ENCODE results near the gene VGLL3.

- TF ChIP-seq, protein P1, sequence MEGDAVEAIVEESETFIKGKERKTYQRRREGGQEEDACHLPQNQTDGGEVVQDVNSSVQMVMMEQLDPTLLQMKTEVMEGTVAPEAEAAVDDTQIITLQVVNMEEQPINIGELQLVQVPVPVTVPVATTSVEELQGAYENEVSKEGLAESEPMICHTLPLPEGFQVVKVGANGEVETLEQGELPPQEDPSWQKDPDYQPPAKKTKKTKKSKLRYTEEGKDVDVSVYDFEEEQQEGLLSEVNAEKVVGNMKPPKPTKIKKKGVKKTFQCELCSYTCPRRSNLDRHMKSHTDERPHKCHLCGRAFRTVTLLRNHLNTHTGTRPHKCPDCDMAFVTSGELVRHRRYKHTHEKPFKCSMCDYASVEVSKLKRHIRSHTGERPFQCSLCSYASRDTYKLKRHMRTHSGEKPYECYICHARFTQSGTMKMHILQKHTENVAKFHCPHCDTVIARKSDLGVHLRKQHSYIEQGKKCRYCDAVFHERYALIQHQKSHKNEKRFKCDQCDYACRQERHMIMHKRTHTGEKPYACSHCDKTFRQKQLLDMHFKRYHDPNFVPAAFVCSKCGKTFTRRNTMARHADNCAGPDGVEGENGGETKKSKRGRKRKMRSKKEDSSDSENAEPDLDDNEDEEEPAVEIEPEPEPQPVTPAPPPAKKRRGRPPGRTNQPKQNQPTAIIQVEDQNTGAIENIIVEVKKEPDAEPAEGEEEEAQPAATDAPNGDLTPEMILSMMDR (IDR thresholded peaks at IDR 0.05) = no peak
- TF ChIP-seq EP300 (IDR thresholded peaks at IDR 0.05) = no peak
Measured at GRCh38 chr3:86913160-86913559, 77.8 kb downstream of the VGLL3 start.
